Right atrium auricular region (tissue), 2 donors: Measurements from ENCODE around the gene POT1. TPM values are rescaled to one million over a fixed set of nuclear protein-coding genes. Genes with fewer than 3 reads are reported as not detected.

ENCODE experiments used
- DNase-seq: peaks from one replicate; pipeline ENCODE4 v3.0.0-alpha.2; 2019; ENCODE audit warnings: low spot score
- H3K27ac ChIP-seq, 2 donors: fragments of 200-600 bp; sonication (generic); 1 replicate in 1 of 2; 2 replicates in 1 of 2; pipeline ENCODE4 v1.5.1; 2016 to 2019
- H3K27me3 ChIP-seq, 2 donors: fragments of 200-600 bp; sonication (generic); one replicate each; pipeline versions ENCODE4 v1.5.1 to v1.6.0; 2017 to 2019
- H3K36me3 ChIP-seq: fragments of 200-600 bp; sonication (generic); one replicate; pipeline ENCODE4 v1.5.1; 2016
- H3K4me1 ChIP-seq, 2 donors: fragments of 200-600 bp; sonication (generic); one replicate each; pipeline versions ENCODE4 v1.5.1 to v1.6.0; 2017 to 2019
- H3K4me3 ChIP-seq, 2 donors: fragments of 200-600 bp; sonication (generic); 1 replicate in 1 of 2; 2 replicates in 1 of 2; pipeline ENCODE4 v1.5.1; 2017 to 2019; ENCODE audit warnings: mild to moderate bottlenecking in 1 of 2, moderate library complexity in 1 of 2
- H3K9me3 ChIP-seq, 2 donors: fragments of 200-600 bp; sonication (generic); one replicate each; pipeline ENCODE4 v1.5.1; 2019
- total RNA-seq, 2 donors: library from RNA; depleted of rRNA; stranded (reverse); fragments of >200 nt; gene quantifications; one replicate each; pipeline ENCODE4 v1.1.0, GENCODE V29; 2016
- TF ChIP-seq, protein P1 (sequence below), 2 donors: fragments of 200-600 bp; sonication (generic); IDR thresholded peaks; one replicate each; pipeline ENCODE4 v1.5.1; 2019; ENCODE audit warnings: antibody characterized with exemption in 2 of 2

The POT1 gene
- total RNA-seq, 2 donors from 2014 or later, result 10.7 to 15.5 TPM

DNA sequence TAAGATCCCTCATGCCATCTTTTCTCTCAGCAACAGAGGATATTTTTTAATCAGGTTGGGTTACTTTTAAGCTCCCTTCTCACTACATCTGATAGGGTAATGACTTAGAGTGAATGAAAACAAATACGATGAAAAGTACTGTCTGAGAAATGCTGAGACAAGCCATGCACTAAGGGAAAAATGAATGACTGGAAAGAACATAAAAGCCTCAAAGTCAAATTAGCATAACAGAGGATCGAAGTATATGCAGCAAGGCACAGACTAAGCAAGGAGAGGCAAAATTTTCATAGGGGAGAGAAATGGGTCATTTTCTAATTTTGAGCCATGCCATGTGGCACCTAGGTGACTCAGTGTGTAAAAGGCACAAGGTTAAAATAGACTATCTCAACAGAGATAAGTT lies 8.5 kb upstream of the POT1 start:
- Histone ChIP-seq H3K9me3 (no peaks in the 10 kb centered on the region), H3K27me3 (no peaks in the 10 kb centered on the region), H3K4me1 (no peaks in the 10 kb centered on the region), H3K27ac (no peak overlapping the region), H3K36me3 (no peaks in the 10 kb centered on the region), H3K4me3 (no peak overlapping the region)
- no peak for DNase-seq
- TF ChIP-seq, protein P1, sequence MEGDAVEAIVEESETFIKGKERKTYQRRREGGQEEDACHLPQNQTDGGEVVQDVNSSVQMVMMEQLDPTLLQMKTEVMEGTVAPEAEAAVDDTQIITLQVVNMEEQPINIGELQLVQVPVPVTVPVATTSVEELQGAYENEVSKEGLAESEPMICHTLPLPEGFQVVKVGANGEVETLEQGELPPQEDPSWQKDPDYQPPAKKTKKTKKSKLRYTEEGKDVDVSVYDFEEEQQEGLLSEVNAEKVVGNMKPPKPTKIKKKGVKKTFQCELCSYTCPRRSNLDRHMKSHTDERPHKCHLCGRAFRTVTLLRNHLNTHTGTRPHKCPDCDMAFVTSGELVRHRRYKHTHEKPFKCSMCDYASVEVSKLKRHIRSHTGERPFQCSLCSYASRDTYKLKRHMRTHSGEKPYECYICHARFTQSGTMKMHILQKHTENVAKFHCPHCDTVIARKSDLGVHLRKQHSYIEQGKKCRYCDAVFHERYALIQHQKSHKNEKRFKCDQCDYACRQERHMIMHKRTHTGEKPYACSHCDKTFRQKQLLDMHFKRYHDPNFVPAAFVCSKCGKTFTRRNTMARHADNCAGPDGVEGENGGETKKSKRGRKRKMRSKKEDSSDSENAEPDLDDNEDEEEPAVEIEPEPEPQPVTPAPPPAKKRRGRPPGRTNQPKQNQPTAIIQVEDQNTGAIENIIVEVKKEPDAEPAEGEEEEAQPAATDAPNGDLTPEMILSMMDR (IDR thresholded peaks at IDR 0.05), result no peak

- H3K27me3 ChIP-seq, result no peaks in the 10 kb centered on the region
- H3K36me3 ChIP-seq, result no peaks in the 10 kb centered on the region
- H3K4me3 ChIP-seq, result no peak overlapping the region
- H3K27ac ChIP-seq, result no peak overlapping the region
- TF ChIP-seq, protein P1 (IDR thresholded peaks at IDR 0.05), result no peak
- no peaks in the 10 kb centered on the region for H3K4me1 ChIP-seq
- H3K9me3 ChIP-seq, result no peaks in the 10 kb centered on the region
- DNase-seq, result no peak
Observed at GRCh38 chr7:124937076-124937475, 7.5 kb upstream of the POT1 start.

DNA sequence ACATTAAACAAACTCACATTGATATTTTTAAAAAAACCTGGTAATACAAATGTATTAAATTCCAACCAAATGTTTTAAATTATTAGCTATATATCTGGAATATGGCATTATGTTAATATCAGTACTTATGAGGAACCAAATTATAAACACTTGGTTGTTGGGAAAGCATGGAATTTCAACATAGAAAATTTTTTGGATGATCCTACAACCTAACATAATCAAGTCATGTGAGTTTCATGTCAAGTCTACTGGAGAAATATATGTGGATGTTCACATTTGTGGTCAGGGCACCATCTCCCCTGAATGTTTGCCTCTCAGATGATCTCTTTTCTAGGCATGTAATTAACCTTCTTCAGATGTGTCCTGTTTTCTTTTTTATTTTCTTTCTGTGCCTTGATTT lies 5.2 kb upstream of the POT1 start:
- no peaks in the 10 kb centered on the region for H3K27me3 ChIP-seq
- no peaks in the 10 kb centered on the region for H3K4me1 ChIP-seq
- H3K9me3 ChIP-seq, result no peaks in the 10 kb centered on the region
- TF ChIP-seq, protein P1 (IDR thresholded peaks at IDR 0.05), result no peak
- H3K4me3 ChIP-seq, result no peak overlapping the region
- no peaks in the 10 kb centered on the region for H3K36me3 ChIP-seq
- no peak for DNase-seq
- H3K27ac ChIP-seq, result no peak overlapping the region

DNA sequence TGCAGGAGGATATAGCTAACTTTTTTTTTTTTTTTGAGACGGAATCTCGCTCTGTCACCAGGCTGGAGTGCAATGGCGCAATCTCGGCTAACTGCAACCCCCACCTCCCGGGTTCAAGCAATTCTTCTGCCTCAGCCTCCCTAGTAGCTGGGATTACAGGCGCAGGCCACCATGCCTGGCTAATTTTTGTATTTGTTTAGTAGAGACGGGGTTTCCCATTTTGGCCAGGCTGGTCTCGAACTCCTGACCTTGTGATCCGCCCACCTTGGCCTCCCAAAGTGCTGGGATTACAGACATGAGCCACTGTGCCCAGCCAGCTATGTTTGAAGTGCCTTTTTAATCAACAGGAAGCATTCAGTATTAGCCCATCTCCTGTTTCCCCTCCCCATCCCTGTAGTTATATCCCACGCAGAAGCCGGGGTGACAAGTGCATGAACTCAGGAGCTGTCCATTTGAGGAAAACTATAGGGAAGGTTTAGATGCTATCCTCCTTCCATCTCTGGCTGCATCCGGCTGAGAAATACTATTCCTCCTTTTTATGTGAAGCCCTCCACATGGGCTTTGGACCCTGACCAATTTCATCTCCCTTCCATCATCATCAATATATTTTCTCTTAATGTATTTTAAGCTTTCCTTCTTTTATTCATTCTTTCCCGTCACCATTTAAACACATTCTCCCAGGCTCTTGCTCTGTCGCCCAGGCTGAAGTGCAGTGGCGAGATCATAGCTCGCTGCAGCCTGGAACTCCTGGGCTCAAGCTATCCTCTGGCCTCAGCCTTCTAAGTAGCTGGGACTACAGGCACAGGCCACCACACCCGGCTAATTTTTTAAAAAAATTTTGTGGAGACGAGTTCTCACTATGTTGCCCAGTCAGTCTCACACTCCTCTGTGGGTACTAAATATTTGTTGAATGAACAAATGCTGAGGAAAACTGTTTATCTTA lies 1.3 kb upstream of the POT1 start:
- H3K9me3 ChIP-seq, result no peaks in the 10 kb centered on the region
- H3K27ac ChIP-seq, result no peak overlapping the region
- no peaks in the 10 kb centered on the region for H3K27me3 ChIP-seq
- TF ChIP-seq, protein P1 (IDR thresholded peaks at IDR 0.05), result no peak
- H3K4me1 ChIP-seq, result peaks cover 0 to 15% of the 10 kb centered on the region in 2 donors
- no peak overlapping the region for H3K4me3 ChIP-seq
- no peaks in the 10 kb centered on the region for H3K36me3 ChIP-seq
- no peak for DNase-seq

DNA sequence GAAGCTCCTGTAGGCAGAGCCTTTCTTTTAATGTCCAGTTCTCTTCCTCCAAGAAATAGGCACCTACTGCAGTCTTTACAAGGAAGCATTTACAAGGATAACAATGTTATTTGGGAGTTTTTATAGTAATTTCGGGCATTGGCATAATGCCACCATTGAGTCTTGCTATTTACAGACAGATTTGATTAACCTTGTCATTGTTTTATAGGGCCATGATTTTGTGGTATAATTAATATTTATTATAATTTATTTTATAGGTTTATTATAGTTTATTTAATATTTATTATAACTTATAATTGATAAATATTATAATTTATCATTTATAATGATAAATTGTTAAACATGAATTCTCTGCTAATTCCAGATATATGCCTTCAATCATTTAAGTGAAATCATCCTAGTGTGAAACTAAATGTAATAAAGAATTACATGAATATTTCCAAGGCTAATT lies 573 bp upstream of the POT1 start:
- no peaks in the 10 kb centered on the region for H3K27me3 ChIP-seq
- H3K4me1 ChIP-seq, result peaks cover 0 to 18% of the 10 kb centered on the region in 2 donors
- TF ChIP-seq, protein P1 (IDR thresholded peaks at IDR 0.05), result no peak
- DNase-seq, result no peak
- no peaks in the 10 kb centered on the region for H3K36me3 ChIP-seq
- H3K27ac ChIP-seq, result peak overlapping the region; percentile 89 to 93
- H3K9me3 ChIP-seq, result no peaks in the 10 kb centered on the region
- H3K4me3 ChIP-seq, result peak overlapping the region; percentile 61 to 67
